Mesendoderm (in vitro differentiated cells): ENCODE measurements around the gene SRPK2.

Experiments
- DNase-seq: peaks from one replicate; pipeline ENCODE4 v3.0.0; 2013
- H2AK5ac ChIP-seq: 2 replicates; pipeline ENCODE4 v1.6.1; 2013; ENCODE audit warnings: low read length, inconsistent platforms
- H2BK120ac ChIP-seq: 2 replicates; pipeline ENCODE4 v1.6.1; 2013; ENCODE audit warnings: low read depth, mild to moderate bottlenecking, low read length, moderate library complexity, mixed read lengths
- H2BK15ac ChIP-seq: replicated peaks from 2 replicates; pipeline ENCODE4 v1.6.1; 2013; ENCODE audit warnings: low read depth, mild to moderate bottlenecking, moderate library complexity
- H2BK5ac ChIP-seq: 2 replicates; pipeline ENCODE4 v1.6.1; 2013; ENCODE audit warnings: low read length, inconsistent platforms
- H3K18ac ChIP-seq: 2 replicates; pipeline ENCODE4 v1.6.1; 2013; ENCODE audit warnings: mild to moderate bottlenecking, low read length, mixed read lengths
- H3K23ac ChIP-seq: one replicate; pipeline ENCODE4 v1.6.1; 2013; ENCODE audit warnings: low read length
- H3K27ac ChIP-seq: 2 replicates; pipeline ENCODE4 v1.5.1; 2013; ENCODE audit warnings: low read depth, mild to moderate bottlenecking, inconsistent platforms, low read length, moderate library complexity
- H3K27me3 ChIP-seq: 2 replicates; pipeline ENCODE4 v1.6.1; 2013; ENCODE audit warnings: low read length, control low read depth, mild to moderate bottlenecking, inconsistent platforms; ENCODE audit not compliant: insufficient read depth, poor library complexity
- H3K36me3 ChIP-seq: 2 replicates; pipeline ENCODE4 v1.6.1; 2013; ENCODE audit warnings: low read length, inconsistent platforms; ENCODE audit not compliant: control insufficient read depth, insufficient read depth
- H3K4ac ChIP-seq: one replicate; pipeline ENCODE4 v1.6.1; 2013; ENCODE audit warnings: low read depth, mild to moderate bottlenecking, low read length, moderate library complexity
- H3K4me1 ChIP-seq: 2 replicates; pipeline ENCODE4 v1.6.1; 2013; ENCODE audit warnings: low read depth, low read length, inconsistent platforms; ENCODE audit not compliant: control insufficient read depth
- H3K4me2 ChIP-seq: 2 replicates; pipeline ENCODE4 v1.6.1; 2013; ENCODE audit warnings: low read length
- H3K4me3 ChIP-seq: 2 replicates; pipeline ENCODE4 v1.5.1; 2013; ENCODE audit warnings: mild to moderate bottlenecking, low read length
- H3K56ac ChIP-seq: one replicate; pipeline ENCODE4 v1.6.1; 2013; ENCODE audit warnings: low read length
- H3K79me1 ChIP-seq: 2 replicates; pipeline ENCODE4 v1.6.1; 2013; ENCODE audit warnings: low read length, inconsistent platforms
- H3K79me2 ChIP-seq: 2 replicates; pipeline ENCODE4 v1.6.1; 2013; ENCODE audit warnings: mild to moderate bottlenecking, low read length; ENCODE audit not compliant: control insufficient read depth, insufficient read depth
- H3K9ac ChIP-seq: 2 replicates; pipeline ENCODE4 v1.6.1; 2013; ENCODE audit warnings: low read length, inconsistent platforms
- H4K5ac ChIP-seq: one replicate; pipeline ENCODE4 v1.6.1; 2013; ENCODE audit warnings: low read length
- H4K8ac ChIP-seq: one replicate; pipeline ENCODE4 v1.6.1; 2013; ENCODE audit warnings: low read depth, mild to moderate bottlenecking, control low read depth, low read length, moderate library complexity
- WGBS: extraction: QIAGEN DNeasy Blood & Tissue Kit; methylation state at CpG from one replicate; pipeline ENCODE4 v1.1.7; 2013; ENCODE audit warnings: low lambda C conversion rate, missing lambda C conversion rate; ENCODE audit not compliant: insufficient coverage; ENCODE audit errors: extremely low coverage; 5-methylcytosine and 5-hydroxymethylcytosine counted together

The SRPK2 gene

DNA sequence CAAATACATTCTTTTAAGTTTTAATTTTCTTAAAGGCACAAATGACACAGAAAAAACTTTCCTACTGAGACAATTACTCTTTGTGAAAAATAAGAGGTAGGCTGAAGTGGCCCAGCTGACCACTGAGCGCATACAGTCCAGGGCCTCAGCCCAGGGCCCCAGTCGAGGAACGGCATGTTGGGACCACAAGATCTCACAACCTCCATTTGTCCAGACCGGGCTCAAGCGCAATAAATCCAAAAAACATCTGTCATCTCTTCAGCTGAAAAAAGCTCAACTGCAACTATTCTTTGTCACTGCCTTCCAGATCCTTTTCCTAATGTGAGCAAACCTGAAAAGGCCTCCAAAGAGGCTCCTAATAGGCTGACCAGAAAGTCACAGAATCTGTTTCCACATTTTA, 165.8 kb downstream of the SRPK2 start:
- peak overlapping the region; percentile 70 for H3K4ac ChIP-seq
- no peak overlapping the region for H3K23ac ChIP-seq
- no peak overlapping the region for H4K5ac ChIP-seq
- H3K9ac ChIP-seq = no peak overlapping the region
- no peak overlapping the region for H4K8ac ChIP-seq
- no peaks in the 10 kb centered on the region for H3K79me2 ChIP-seq
- peak overlapping the region; percentile 20 for H3K18ac ChIP-seq
- DNase-seq = no peak
- no peaks in the 10 kb centered on the region for H3K27me3 ChIP-seq
- H3K36me3 ChIP-seq = no peaks in the 10 kb centered on the region
- H3K4me1 ChIP-seq = peaks cover 6% of the 10 kb centered on the region
- H2BK120ac ChIP-seq = no peak overlapping the region
- H3K27ac ChIP-seq = no peak overlapping the region
- no peak overlapping the region for H2AK5ac ChIP-seq
- no peak overlapping the region for H3K4me2 ChIP-seq
- no peak overlapping the region for H3K4me3 ChIP-seq
- no CpG with 5 or more reads among the region's 5 CpGs for WGBS
- no peak overlapping the region for H2BK15ac ChIP-seq
- no peak overlapping the region for H3K56ac ChIP-seq
- no peak overlapping the region for H2BK5ac ChIP-seq
- H3K79me1 ChIP-seq = peaks cover 7% of the 10 kb centered on the region

DNA sequence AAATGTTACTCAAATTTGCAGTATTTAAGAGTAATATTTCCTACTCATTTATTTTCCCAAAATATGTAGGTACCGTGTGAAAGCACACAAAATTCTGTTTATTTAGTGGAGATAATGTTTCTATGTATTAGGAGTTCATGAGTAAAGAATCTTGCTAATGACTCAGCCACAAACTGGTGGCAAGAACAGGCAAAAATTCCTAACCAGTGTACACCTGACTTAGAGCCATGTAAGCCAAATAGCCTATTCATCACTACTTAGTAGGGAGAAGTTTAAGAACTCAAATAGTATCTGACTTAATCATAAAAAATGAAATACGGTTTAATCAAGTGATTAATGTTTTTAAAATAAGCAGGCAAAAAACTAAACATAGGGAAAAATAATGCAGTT, 169.0 kb downstream of the SRPK2 start:
- no CpG with 5 or more reads among the region's 2 CpGs for WGBS
- DNase-seq = no peak
- no peak overlapping the region for H3K4me3 ChIP-seq
- H3K56ac ChIP-seq = no peak overlapping the region
- H3K27ac ChIP-seq = no peak overlapping the region
- peaks cover 5% of the 10 kb centered on the region for H3K4me1 ChIP-seq
- H3K79me2 ChIP-seq = no peaks in the 10 kb centered on the region
- no peaks in the 10 kb centered on the region for H3K36me3 ChIP-seq
- H4K8ac ChIP-seq = no peak overlapping the region
- no peak overlapping the region for H2AK5ac ChIP-seq
- no peak overlapping the region for H2BK120ac ChIP-seq
- no peak overlapping the region for H3K9ac ChIP-seq
- no peak overlapping the region for H2BK5ac ChIP-seq
- peaks cover 4% of the 10 kb centered on the region for H3K79me1 ChIP-seq
- H3K4ac ChIP-seq = no peak overlapping the region
- H3K4me2 ChIP-seq = no peak overlapping the region
- H3K23ac ChIP-seq = no peak overlapping the region
- no peak overlapping the region for H4K5ac ChIP-seq
- H3K27me3 ChIP-seq = no peaks in the 10 kb centered on the region
- no peak overlapping the region for H2BK15ac ChIP-seq
- no peak overlapping the region for H3K18ac ChIP-seq

DNA sequence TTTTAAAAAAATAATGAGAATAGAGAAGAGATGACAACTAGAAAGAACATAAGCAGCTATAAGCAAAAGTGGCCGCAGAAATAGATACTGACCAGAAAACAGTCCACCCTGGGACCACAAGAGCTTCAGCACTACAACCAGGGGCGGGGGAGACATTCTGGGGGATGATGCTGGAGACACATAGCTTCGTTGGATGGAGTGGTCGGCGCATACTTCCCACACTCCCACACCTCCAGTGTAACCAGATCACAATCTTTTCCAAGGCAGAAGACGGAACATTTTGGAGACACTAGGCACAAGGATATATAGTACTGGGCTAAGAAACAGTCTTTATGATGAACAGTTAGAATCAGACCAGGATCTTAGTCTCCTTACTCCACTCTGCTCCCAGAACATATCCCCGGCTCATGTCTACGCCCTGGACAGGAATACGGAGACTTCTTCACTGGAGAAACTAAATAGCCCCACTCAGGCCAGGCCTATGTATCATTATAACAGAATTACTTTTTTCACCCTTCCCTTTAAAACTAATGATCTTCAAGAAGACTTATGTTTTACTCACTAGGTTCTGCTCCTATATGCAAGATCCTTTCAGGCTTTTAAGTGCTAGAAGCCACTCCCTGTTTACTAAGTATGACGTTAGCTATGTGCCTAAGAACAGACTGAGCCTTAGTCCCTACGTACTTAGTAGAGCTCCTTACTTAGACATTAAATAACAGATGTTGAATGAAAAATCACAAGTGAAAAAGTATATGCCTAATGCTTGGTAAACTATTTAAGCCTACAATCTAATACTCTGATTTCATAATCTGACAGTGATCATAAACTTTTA, 169.6 kb downstream of the SRPK2 start:
- H4K5ac ChIP-seq = no peak overlapping the region
- no peak overlapping the region for H2BK15ac ChIP-seq
- H3K4me3 ChIP-seq = no peak overlapping the region
- H2BK120ac ChIP-seq = no peak overlapping the region
- H3K56ac ChIP-seq = no peak overlapping the region
- no peak overlapping the region for H3K4ac ChIP-seq
- peaks cover 4% of the 10 kb centered on the region for H3K79me1 ChIP-seq
- H3K27ac ChIP-seq = no peak overlapping the region
- peaks cover 5% of the 10 kb centered on the region for H3K4me1 ChIP-seq
- H3K9ac ChIP-seq = no peak overlapping the region
- no peak for DNase-seq
- no peak overlapping the region for H3K23ac ChIP-seq
- H3K27me3 ChIP-seq = no peaks in the 10 kb centered on the region
- no peak overlapping the region for H2AK5ac ChIP-seq
- H4K8ac ChIP-seq = no peak overlapping the region
- no peak overlapping the region for H3K4me2 ChIP-seq
- H3K18ac ChIP-seq = no peak overlapping the region
- no peaks in the 10 kb centered on the region for H3K79me2 ChIP-seq
- H3K36me3 ChIP-seq = no peaks in the 10 kb centered on the region
- H2BK5ac ChIP-seq = no peak overlapping the region
- WGBS = no CpG with 5 or more reads among the region's 11 CpGs

DNA sequence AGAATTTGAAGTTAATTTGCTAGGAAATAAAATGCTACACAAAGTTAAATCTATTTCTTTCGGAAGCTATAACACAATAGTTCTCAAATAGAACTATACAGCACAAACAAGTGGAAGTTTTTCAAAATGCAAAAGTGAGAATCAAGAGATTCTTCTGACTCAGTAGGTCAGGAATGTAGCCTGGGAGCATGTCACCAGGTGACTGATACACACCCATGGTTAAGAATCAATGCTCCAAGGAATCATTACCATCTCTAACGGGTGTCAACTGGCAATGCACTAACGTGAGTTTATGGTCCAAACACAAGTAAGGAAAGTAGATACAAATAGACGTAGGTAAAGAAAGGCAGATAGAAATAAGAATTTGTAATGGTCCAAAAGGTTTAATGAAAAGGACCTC, 170.5 kb downstream of the SRPK2 start:
- peaks cover 4% of the 10 kb centered on the region for H3K79me1 ChIP-seq
- H2BK120ac ChIP-seq = no peak overlapping the region
- H3K4me1 ChIP-seq = peaks cover 4% of the 10 kb centered on the region
- no peak overlapping the region for H3K56ac ChIP-seq
- no peak overlapping the region for H2BK15ac ChIP-seq
- H3K4me3 ChIP-seq = no peak overlapping the region
- no peaks in the 10 kb centered on the region for H3K36me3 ChIP-seq
- no peak overlapping the region for H3K4me2 ChIP-seq
- H3K4ac ChIP-seq = no peak overlapping the region
- H3K79me2 ChIP-seq = no peaks in the 10 kb centered on the region
- no peak overlapping the region for H3K23ac ChIP-seq
- H4K8ac ChIP-seq = no peak overlapping the region
- H2AK5ac ChIP-seq = no peak overlapping the region
- no peak overlapping the region for H3K9ac ChIP-seq
- H3K27me3 ChIP-seq = no peaks in the 10 kb centered on the region
- no peak overlapping the region for H2BK5ac ChIP-seq
- H3K27ac ChIP-seq = no peak overlapping the region
- DNase-seq = peak; percentile 62
- WGBS = no CpG with 5 or more reads among the region's 4 CpGs
- H3K18ac ChIP-seq = no peak overlapping the region
- no peak overlapping the region for H4K5ac ChIP-seq

DNA sequence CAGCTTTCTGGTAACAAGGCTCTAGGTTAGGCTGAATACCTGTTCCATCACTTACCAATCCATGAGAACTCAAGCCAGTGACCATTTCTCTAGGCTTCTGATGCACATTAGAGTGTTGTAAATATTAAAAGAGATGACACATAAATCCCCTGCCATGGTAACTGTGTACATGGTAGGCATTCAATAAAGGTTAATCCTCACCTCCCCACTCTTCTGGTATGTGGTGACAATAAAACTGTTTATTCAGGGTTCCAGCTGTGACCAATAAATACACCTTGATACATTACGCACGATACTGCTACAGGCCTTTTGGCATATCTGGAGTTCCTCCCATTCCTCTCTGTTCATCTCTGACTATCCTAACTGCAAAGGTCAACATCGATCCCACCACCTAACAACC, 171.9 kb downstream of the SRPK2 start:
- H3K9ac ChIP-seq = no peak overlapping the region
- H3K27ac ChIP-seq = no peak overlapping the region
- no CpG with 5 or more reads among the region's 3 CpGs for WGBS

DNA sequence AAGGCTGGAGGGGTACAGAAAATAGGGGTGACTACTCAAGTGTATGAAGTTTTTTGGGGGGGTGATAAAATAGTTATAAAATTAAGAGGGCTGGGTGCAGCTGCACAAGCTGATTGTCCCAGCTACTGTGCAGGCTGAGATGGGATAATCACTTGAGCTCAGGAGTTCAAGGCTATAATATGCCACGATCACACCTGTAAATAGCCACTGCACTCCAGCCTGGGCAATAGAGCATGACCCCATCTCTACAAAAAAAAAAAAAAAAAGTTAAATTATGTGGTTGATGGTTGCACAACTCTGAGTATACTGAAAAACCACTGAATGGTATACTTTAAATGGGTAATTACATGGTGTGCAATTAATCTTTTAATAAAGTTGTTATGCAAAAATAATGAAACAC, 172.9 kb downstream of the SRPK2 start:
- Histone ChIP-seq H2BK5ac (no peak overlapping the region), H3K18ac (no peak overlapping the region), H3K27me3 (no peaks in the 10 kb centered on the region), H3K9ac (no peak overlapping the region), H3K36me3 (no peaks in the 10 kb centered on the region), H2BK120ac (no peak overlapping the region), H3K4me3 (no peak overlapping the region), H4K5ac (no peak overlapping the region), H3K4me2 (no peak overlapping the region), H3K4ac (no peak overlapping the region), H3K79me2 (peaks cover 2% of the 10 kb centered on the region), H3K56ac (no peak overlapping the region), H2AK5ac (no peak overlapping the region), H3K4me1 (peaks cover 2% of the 10 kb centered on the region), H2BK15ac (no peak overlapping the region), H3K23ac (no peak overlapping the region), H4K8ac (no peak overlapping the region), H3K27ac (no peak overlapping the region), H3K79me1 (peaks cover 8% of the 10 kb centered on the region)
- WGBS = no CpG with 5 or more reads among the region's 1 CpG
- no peak for DNase-seq

More for the DNA sequence above, 171.9 kb downstream of the SRPK2 start:
- Histone ChIP-seq H3K79me2 (peaks cover 2% of the 10 kb centered on the region), H2BK5ac (no peak overlapping the region), H2BK120ac (no peak overlapping the region), H3K79me1 (peaks cover 6% of the 10 kb centered on the region), H3K4ac (no peak overlapping the region), H3K23ac (no peak overlapping the region), H3K56ac (no peak overlapping the region), H3K36me3 (no peaks in the 10 kb centered on the region), H2AK5ac (no peak overlapping the region), H2BK15ac (no peak overlapping the region), H4K8ac (no peak overlapping the region), H3K4me3 (no peak overlapping the region), H3K18ac (no peak overlapping the region), H3K27me3 (no peaks in the 10 kb centered on the region), H3K4me1 (peaks cover 2% of the 10 kb centered on the region), H4K5ac (no peak overlapping the region), H3K4me2 (no peak overlapping the region)
- no peak for DNase-seq
